ENCODE results near the gene RHOV.
A peak's percentile ranks its signal among the peaks of the same experiment; 100 is the strongest.

Gene RHOV

GRCh38 chr15:40873694-40874561 lies at the start of gene RHOV:
Gene RHOV, minus strand, starts transcription at chr15:40874234. Its CDS starts 95 bp downstream, at chr15:40874139.
- peak; percentile 89 for DNase-seq

- no peak for DNase-seq
These were observed 49.5 kb upstream of the RHOV start for GRCh38 chr15:40923551-40923950.

GRCh38 chr15:40922608-40923005 lies 48.6 kb upstream of the RHOV start:
- no peak for DNase-seq

GRCh38 chr15:40921949-40922607 lies 48.0 kb upstream of the RHOV start:
- no peak for DNase-seq

- DNase-seq: no peak
These were observed 44.9 kb upstream of the RHOV start for GRCh38 chr15:40918799-40919392.

GRCh38 chr15:40918146-40918798 lies 44.2 kb upstream of the RHOV start:
- no peak for DNase-seq

- no peak for DNase-seq
These were observed 43.6 kb upstream of the RHOV start for GRCh38 chr15:40917585-40917984.

GRCh38 chr15:40915679-40916078 lies 41.6 kb upstream of the RHOV start:
- DNase-seq: no peak

GRCh38 chr15:40915116-40915661 lies 41.2 kb upstream of the RHOV start:
- DNase-seq: no peak

GRCh38 chr15:40914486-40914885 lies 40.5 kb upstream of the RHOV start:
- no peak for DNase-seq

- DNase-seq: no peak
These were observed 40.0 kb upstream of the RHOV start for GRCh38 chr15:40914013-40914412.

- DNase-seq: no peak
These were observed 38.4 kb upstream of the RHOV start for GRCh38 chr15:40912478-40912877.

GRCh38 chr15:40911693-40912092 lies 37.7 kb upstream of the RHOV start:
- DNase-seq: no peak

GRCh38 chr15:40911141-40911540 lies 37.1 kb upstream of the RHOV start:
- no peak for DNase-seq

GRCh38 chr15:40909662-40910630 lies 35.9 kb upstream of the RHOV start:
- DNase-seq: no peak

- DNase-seq: no peak
These were observed 34.1 kb upstream of the RHOV start for GRCh38 chr15:40908095-40908494.

GRCh38 chr15:40906991-40907802 lies 33.2 kb upstream of the RHOV start:
- DNase-seq: peak; percentile 76

GRCh38 chr15:40906091-40906990 lies 32.3 kb upstream of the RHOV start:
- DNase-seq: peak; percentile 61

GRCh38 chr15:40904552-40905201 lies 30.6 kb upstream of the RHOV start:
- DNase-seq: no peak
